GM19468 (cell line): ENCODE results near the gene PTPRK.
"Not testable (repeated sequence)": the region's sequence is repeated elsewhere in the genome, so short reads cannot be mapped to it uniquely, and the experiment has no call there.

ENCODE experiments used
- ATAC-seq: cut with Tn5 transposase; IDR thresholded peaks from one replicate; pipeline ENCODE4 v1.9.1; 2021; ENCODE audit warnings: mild to moderate bottlenecking, moderate library complexity, moderate number of reproducible peaks; ENCODE audit not compliant: unreplicated experiment; ENCODE audit errors: extremely low read depth

Gene PTPRK

GRCh38 chr6:127956260-127956888 is 564.0 kb downstream of the PTPRK start:
- no peak for ATAC-seq

- no peak for ATAC-seq
Measured at GRCh38 chr6:127954082-127954481, 566.3 kb downstream of the PTPRK start.

GRCh38 chr6:127952831-127953230 is 567.6 kb downstream of the PTPRK start:
- ATAC-seq = no peak

GRCh38 chr6:127952176-127952575 is 568.2 kb downstream of the PTPRK start:
- ATAC-seq = no peak

GRCh38 chr6:127951172-127951917 is 569.1 kb downstream of the PTPRK start:
- ATAC-seq = peak; percentile 81

GRCh38 chr6:127950566-127951145 is 569.7 kb downstream of the PTPRK start:
- peak; percentile 12 for ATAC-seq

- ATAC-seq = no peak
Measured at GRCh38 chr6:127949251-127949650, 571.1 kb downstream of the PTPRK start.

GRCh38 chr6:127946388-127946787 is 574.0 kb downstream of the PTPRK start:
- ATAC-seq = no peak

- no peak for ATAC-seq
Measured at GRCh38 chr6:127945434-127946097, 574.8 kb downstream of the PTPRK start.

- ATAC-seq = no peak
Measured at GRCh38 chr6:127941228-127941627, 579.2 kb downstream of the PTPRK start.

- no peak for ATAC-seq
Measured at GRCh38 chr6:127939442-127940066, 580.8 kb downstream of the PTPRK start.

GRCh38 chr6:127938701-127939100 is 581.7 kb downstream of the PTPRK start:
- ATAC-seq = no peak

GRCh38 chr6:127937747-127938146 is 582.7 kb downstream of the PTPRK start:
- no peak for ATAC-seq

- ATAC-seq = no peak
Measured at GRCh38 chr6:127937102-127937501, 583.3 kb downstream of the PTPRK start.

GRCh38 chr6:127934956-127935355 is 585.4 kb downstream of the PTPRK start:
- no peak for ATAC-seq

GRCh38 chr6:127933852-127934840 is 586.3 kb downstream of the PTPRK start:
- no peak for ATAC-seq

- no peak for ATAC-seq
Measured at GRCh38 chr6:127933137-127933536, 587.3 kb downstream of the PTPRK start.

GRCh38 chr6:127932708-127933107 is 587.7 kb downstream of the PTPRK start:
- no peak for ATAC-seq

- not testable (repeated sequence) for ATAC-seq
Measured at GRCh38 chr6:127926441-127926840, 594.0 kb downstream of the PTPRK start.
